Cerebellar cortex (tissue), 1 donor: ENCODE measurements around the gene TMEM178A.
A peak's percentile ranks its signal among the peaks of the same experiment; 100 is the strongest.

ENCODE experiments used
- DNase-seq: peaks from one replicate; pipeline ENCODE4 v3.0.0-alpha.2; 2015; ENCODE audit warnings: low spot score

Gene TMEM178A

GRCh38 chr2:39679805-39680204 lies 14.1 kb downstream of the TMEM178A start:
- peak; percentile 62 for DNase-seq

GRCh38 chr2:39682066-39682692 lies 16.5 kb downstream of the TMEM178A start:
- no peak for DNase-seq

GRCh38 chr2:39683022-39683699 lies 17.4 kb downstream of the TMEM178A start:
- DNase-seq: no peak

- DNase-seq: no peak
These were observed 18.7 kb downstream of the TMEM178A start for GRCh38 chr2:39684464-39684863.

- peak; percentile 25 for DNase-seq
These were observed 19.4 kb downstream of the TMEM178A start for GRCh38 chr2:39685126-39685525.

GRCh38 chr2:39686456-39686855 lies 20.7 kb downstream of the TMEM178A start:
- peak; percentile 56 for DNase-seq

- peak; percentile 59 for DNase-seq
These were observed 22.5 kb downstream of the TMEM178A start for GRCh38 chr2:39688181-39688580.

GRCh38 chr2:39689272-39689841 lies 23.6 kb downstream of the TMEM178A start:
- DNase-seq: peak; percentile 31

- peak; percentile 50 for DNase-seq
These were observed 24.2 kb downstream of the TMEM178A start for GRCh38 chr2:39689876-39690275.

- peak; percentile 68 for DNase-seq
These were observed 27.5 kb downstream of the TMEM178A start for GRCh38 chr2:39693245-39693644.

GRCh38 chr2:39696101-39696553 lies 30.4 kb downstream of the TMEM178A start:
- peak; percentile 57 for DNase-seq

GRCh38 chr2:39696838-39697237 lies 31.1 kb downstream of the TMEM178A start:
- DNase-seq: peak; percentile 97

GRCh38 chr2:39697454-39697853 lies 31.7 kb downstream of the TMEM178A start:
- DNase-seq: peak; percentile 99

- DNase-seq: no peak
These were observed 35.4 kb downstream of the TMEM178A start for GRCh38 chr2:39701137-39701536.

GRCh38 chr2:39703181-39703872 lies 37.6 kb downstream of the TMEM178A start:
- no peak for DNase-seq

- no peak for DNase-seq
These were observed 38.8 kb downstream of the TMEM178A start for GRCh38 chr2:39704540-39704939.

GRCh38 chr2:39705638-39706037 lies 39.9 kb downstream of the TMEM178A start:
- no peak for DNase-seq

GRCh38 chr2:39706312-39706711 lies 40.6 kb downstream of the TMEM178A start:
- DNase-seq: no peak

- no peak for DNase-seq
These were observed 41.2 kb downstream of the TMEM178A start for GRCh38 chr2:39706945-39707344.

- DNase-seq: peak; percentile 72
These were observed 42.3 kb downstream of the TMEM178A start for GRCh38 chr2:39708003-39708402.

GRCh38 chr2:39710807-39711206 lies 45.1 kb downstream of the TMEM178A start:
- no peak for DNase-seq

GRCh38 chr2:39712953-39713352 lies 47.2 kb downstream of the TMEM178A start:
- no peak for DNase-seq

- DNase-seq: no peak
These were observed 49.4 kb downstream of the TMEM178A start for GRCh38 chr2:39715095-39715494.
